ENCODE data around the gene CMKLR1.

The CMKLR1 gene

GRCh38 chr12:108257610-108258106 lies 81.5 kb downstream of the CMKLR1 start:
- DNase-seq: no peak

DNA sequence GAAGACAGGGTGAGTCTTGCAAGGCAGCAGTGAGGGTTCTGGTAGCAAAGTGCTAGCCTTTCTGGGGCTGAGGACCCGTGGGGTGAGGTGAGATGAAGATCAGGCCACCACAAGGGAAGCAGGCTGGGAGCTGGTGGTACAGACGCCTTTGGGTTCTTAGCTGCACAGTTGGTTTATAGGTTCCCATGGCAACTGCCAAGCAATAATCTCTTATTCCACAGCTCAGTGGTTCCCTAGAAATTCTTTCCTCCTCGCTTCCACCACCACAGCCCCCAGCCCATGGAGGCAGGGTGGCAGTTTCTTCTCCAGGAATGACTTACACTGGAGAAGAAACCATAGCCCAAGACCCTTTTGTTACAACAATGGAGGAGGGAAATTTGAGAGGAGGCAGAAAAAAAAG lies 82.1 kb downstream of the CMKLR1 start:
- no peak for DNase-seq

DNA sequence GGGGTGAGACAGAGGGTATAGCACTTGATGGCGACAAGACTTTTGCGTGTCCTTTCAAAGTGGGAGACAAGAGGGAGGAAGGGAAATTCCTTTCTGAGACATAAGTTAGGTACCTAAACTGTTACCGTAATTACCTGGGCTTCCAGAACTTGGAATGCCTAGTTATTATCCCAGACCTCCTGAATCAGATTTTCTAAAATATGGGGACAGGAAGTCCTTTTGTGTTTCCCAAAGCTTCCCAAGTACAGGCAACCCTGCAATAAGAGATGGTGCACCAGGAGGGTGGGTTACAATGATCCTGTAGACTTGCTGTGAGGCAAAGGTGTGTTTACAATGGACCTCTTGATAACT lies 83.9 kb downstream of the CMKLR1 start:
- DNase-seq: no peak

GRCh38 chr12:108254517-108255251 lies 84.4 kb downstream of the CMKLR1 start:
- no peak for DNase-seq

DNA sequence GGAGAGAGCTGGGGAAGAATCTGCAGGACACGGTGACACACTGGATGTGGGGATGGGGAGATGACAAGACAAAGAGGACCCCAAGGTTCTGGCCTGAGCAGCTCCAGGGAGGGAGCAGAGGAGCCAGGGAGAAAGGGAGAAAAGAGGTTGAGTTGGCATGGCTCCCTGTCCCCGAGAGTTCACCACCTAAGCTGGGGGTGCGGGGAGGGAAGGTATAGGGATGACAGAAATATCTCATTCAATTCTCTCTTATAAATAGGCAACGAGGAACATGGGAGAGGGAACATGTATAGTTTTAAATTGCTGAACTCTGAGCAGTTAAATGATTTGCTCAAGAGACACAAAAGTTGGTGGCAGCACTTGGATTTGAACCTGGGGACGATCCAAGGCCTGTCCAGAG lies 85.1 kb downstream of the CMKLR1 start:
- no peak for DNase-seq

- no peak for DNase-seq
These were observed 85.6 kb downstream of the CMKLR1 start for GRCh38 chr12:108253540-108253939.

DNA sequence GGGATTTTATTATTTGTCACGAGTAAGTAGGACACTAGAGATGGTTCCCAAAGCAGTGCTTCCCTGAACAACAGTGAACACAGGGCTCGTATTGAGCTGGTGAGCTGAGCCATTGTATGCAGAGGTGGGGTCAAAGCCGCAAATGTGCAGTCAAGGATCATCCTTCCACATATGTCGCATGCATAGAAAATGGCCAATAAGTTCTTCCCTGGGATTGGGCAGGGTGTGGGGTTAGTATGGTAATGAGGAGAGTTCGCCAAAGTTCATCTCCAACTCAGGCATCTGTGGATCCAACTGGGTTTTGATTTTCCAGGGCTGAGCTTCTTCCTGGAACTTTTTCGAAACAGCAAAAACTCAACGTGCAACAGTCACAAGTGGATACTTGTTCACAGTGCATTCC lies 86.6 kb downstream of the CMKLR1 start:
- no peak for DNase-seq

DNA sequence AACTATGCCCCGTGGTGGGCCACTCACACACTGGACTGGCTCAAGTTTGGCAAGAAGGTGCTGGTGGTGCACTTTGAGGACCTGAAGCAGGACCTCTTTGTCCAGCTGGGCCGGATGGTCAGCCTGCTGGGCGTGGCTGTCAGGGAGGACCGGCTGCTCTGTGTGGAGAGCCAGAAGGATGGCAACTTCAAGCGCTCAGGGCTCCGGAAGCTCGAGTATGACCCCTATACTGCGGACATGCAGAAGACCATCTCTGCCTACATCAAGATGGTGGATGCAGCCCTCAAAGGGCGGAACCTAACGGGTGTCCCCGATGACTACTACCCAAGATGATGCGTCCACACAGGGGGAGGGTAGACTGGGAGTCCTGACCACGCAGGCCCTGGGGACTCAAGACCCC lies 91.1 kb downstream of the CMKLR1 start:
- no peak for DNase-seq

GRCh38 chr12:108247130-108247529 lies 92.0 kb downstream of the CMKLR1 start:
- DNase-seq: no peak

GRCh38 chr12:108241986-108242703 lies 97.0 kb downstream of the CMKLR1 start:
- no peak for DNase-seq

DNA sequence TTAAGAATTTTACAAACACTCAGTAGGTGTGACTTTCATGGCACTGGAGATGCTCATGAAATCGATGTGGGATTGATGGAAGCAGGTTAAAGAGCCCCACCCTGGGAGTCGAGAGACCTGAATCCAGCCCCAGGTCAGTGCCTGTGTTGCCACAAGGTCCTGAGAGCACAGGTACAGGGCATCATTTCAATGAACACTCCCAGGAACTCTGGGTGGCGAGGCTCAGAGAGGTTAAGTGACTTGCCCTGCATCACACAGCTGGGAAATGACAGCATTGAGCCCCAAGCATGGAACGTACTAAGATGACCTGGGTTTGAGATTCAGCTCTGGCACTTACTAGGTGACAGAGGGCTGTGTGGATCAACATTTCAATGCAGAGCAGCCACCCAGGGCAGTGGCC lies 98.2 kb downstream of the CMKLR1 start:
- no peak for DNase-seq

- no peak for DNase-seq
These were observed 98.9 kb downstream of the CMKLR1 start for GRCh38 chr12:108240027-108240785.

- no peak for DNase-seq
These were observed 99.7 kb downstream of the CMKLR1 start for GRCh38 chr12:108239378-108239777.

DNA sequence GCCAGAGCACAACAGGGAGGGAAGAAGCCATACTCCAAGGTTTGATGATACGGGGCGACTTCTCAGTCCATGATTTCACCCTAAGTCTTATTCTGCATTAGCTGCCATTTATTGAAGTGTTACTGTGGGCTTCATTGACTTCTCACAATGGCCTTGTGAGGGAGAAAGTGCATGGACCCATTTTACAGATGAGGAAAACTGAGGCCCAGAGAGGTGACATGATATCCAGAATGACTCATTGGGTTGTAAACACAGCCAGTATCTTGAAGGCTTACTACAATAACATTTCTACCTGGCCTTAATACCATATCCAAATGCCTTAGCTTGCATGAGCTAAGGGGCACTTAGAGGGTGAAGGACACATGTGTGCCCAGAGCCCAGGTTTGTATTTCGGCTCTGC lies 100.6 kb downstream of the CMKLR1 start:
- no peak for DNase-seq
